ENCODE results near the gene SLC7A4. TPM values are rescaled to one million over a fixed set of nuclear protein-coding genes. Genes with fewer than 3 reads are reported as not detected.
"Not testable (repeated sequence)": the region's sequence is repeated elsewhere in the genome, so short reads cannot be mapped to it uniquely, and the experiment has no call there.

SLC7A4 gene
- total RNA-seq, 1 donor from 2014 or later, result not detected

DNA sequence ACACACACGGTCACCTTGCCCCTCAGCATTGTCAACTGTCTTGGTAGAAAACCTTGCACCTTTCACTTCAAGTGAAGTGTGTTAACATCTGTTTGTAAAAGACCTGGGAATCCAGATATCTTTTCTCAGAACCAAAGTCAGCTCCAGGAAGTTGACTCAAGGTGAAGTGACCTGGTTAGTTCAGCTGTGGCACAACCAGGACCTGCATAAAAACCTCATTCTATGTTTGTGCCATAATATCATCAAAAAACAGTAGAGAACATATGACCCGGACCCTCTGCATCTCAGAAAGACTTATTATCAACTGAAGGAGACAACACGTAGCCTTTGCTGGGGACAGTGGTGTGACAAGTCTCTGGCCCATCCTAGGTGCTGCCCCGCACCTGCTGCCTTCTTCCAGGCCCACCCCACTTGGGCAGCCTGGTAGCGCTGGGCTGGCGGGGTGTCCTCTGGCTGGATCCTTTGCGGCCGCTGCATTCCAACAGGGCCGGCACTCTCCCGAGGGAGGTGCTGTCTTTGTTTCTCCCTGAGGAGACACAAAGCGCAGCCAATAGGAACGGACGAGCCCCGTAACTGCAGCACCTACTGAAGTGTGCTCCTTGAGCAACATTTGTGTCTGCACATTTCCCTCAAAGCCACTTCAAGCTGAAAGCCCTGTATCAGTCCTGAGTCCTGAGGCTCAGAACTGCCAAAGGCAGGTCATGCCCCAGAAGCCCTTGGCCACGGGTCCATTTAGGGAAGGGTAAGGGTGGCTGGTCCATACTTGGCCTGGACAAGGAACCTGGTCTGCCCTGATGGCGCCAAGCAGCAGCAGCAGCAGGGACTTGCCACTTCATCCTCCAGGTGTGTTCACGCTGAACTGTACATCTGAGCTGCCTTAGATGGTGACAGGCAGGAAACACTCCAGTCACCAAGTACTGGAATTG is 38.6 kb upstream of the SLC7A4 start:
- Mint-ChIP-seq H3K27me3 (ENCODE audit: insufficient read depth) (peaks cover 2% of the 10 kb centered on the region), H3K9me3 (no peaks in the 10 kb centered on the region), H3K4me3 (no peak overlapping the region), H3K36me3 (ENCODE audit: low read depth) (no peaks in the 10 kb centered on the region), H3K4me1 (ENCODE audit: low read depth) (no peaks in the 10 kb centered on the region), H3K27ac (no peak overlapping the region)
- no peak for DNase-seq (ENCODE audit: low spot score)
- intact Hi-C loops (cut with micrococcal nuclease), result no loop called here

DNA sequence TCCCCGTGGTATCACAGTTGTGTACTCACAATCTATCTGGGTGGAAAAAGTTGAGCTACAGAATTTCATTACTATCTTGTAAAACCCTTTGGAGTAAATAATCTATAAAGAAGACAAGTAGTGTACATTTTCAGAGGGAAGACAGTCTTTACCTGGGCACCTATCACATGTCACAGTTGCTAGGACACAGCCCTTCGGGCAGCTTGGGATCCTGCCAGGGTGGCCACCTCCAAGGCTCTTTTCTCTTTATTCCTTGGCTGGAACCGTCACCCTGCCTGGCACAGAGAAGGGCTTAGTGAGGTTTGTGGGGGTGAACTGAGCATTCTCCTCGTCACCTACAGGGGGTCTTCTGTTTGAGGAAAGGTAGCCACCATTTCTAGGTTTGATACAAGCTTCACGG is 37.0 kb upstream of the SLC7A4 start:
- H3K27ac Mint-ChIP-seq, result no peak overlapping the region
- no peaks in the 10 kb centered on the region for H3K36me3 Mint-ChIP-seq (ENCODE audit: low read depth)
- H3K4me3 Mint-ChIP-seq, result no peak overlapping the region
- intact Hi-C loops (cut with micrococcal nuclease), result no loop called here
- DNase-seq (ENCODE audit: low spot score), result no peak
- H3K9me3 Mint-ChIP-seq, result no peaks in the 10 kb centered on the region
- H3K27me3 Mint-ChIP-seq (ENCODE audit: insufficient read depth), result peaks cover 3% of the 10 kb centered on the region
- no peaks in the 10 kb centered on the region for H3K4me1 Mint-ChIP-seq (ENCODE audit: low read depth)

DNA sequence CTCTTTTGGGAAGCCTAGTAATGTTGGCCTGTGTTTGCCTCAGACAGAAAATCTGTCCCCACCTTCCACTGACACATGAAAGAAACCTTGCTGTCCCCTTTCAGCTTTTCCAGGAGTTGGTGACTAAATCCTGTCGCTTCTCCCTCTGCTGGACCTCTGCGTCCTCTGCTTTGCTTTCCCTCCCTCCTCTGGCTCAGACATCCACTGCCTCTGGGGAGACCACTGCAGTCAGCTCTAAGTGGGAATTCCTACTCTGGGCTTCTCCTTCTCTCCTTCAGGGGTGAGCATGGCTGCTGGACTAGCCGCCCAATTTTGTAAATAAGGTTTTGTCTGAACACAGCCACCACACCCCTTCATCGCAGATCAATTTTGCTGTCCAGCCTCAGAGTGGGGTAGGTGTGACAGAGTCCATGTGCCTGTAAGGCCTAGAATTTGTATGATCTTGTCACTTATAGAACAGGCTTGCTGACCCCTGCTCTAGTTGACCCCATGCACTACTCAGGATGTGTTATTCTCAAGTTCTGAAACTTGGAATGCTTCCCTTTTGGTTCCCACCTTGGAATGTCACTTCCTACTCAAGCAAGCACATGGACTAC is 36.4 kb upstream of the SLC7A4 start:
- no peaks in the 10 kb centered on the region for H3K36me3 Mint-ChIP-seq (ENCODE audit: low read depth)
- H3K4me1 Mint-ChIP-seq (ENCODE audit: low read depth), result no peaks in the 10 kb centered on the region
- no peak overlapping the region for H3K4me3 Mint-ChIP-seq

DNA sequence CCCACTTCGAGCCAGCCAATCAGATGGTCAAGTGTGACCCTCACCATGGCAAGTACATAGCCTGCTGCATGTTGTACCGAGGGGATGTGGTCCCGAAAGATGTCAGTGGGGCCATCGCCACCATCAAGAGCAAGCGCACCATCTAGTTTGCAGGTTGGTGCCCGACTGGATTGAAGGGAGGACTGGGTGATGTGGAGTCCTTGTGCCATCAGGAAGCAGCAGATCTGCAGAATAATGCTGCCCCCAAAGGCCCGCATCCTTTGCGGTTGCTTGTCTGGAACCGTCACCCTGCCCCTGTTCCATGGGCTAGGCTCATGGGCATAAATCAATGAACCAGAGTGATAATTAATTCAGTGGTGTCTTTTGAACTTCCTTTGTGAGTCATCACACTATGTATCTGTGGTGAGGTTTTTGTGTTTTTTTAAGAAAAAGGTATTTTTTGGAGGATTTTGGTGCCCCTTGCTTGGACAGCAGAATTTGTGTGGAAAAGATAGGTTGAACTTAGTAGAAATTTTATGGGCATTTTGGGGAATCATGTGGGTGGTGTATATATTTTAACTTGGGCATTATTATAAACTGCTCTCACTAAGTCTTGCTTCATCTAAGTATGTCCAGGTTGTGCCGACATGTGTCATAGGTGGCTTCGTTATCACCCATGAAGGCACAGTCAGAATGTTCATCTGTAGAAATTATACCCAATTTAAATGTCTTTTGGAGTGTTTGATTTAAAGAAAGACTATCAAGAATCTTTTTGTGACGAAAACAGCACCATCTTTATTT is 35.7 kb upstream of the SLC7A4 start:
- intact Hi-C loops (cut with micrococcal nuclease), result no loop called here
- Mint-ChIP-seq H3K36me3 (ENCODE audit: low read depth) (no peaks in the 10 kb centered on the region), H3K4me3 (no peak overlapping the region), H3K9me3 (no peaks in the 10 kb centered on the region), H3K27me3 (ENCODE audit: insufficient read depth) (peaks cover 3% of the 10 kb centered on the region), H3K27ac (no peak overlapping the region), H3K4me1 (ENCODE audit: low read depth) (no peaks in the 10 kb centered on the region)
- no peak for DNase-seq (ENCODE audit: low spot score)

More for the DNA sequence above, 36.4 kb upstream of the SLC7A4 start:
- intact Hi-C loops (cut with micrococcal nuclease), result no loop called here
- DNase-seq (ENCODE audit: low spot score), result no peak
- H3K27me3 Mint-ChIP-seq (ENCODE audit: insufficient read depth), result peaks cover 3% of the 10 kb centered on the region
- no peak overlapping the region for H3K27ac Mint-ChIP-seq
- no peaks in the 10 kb centered on the region for H3K9me3 Mint-ChIP-seq

DNA sequence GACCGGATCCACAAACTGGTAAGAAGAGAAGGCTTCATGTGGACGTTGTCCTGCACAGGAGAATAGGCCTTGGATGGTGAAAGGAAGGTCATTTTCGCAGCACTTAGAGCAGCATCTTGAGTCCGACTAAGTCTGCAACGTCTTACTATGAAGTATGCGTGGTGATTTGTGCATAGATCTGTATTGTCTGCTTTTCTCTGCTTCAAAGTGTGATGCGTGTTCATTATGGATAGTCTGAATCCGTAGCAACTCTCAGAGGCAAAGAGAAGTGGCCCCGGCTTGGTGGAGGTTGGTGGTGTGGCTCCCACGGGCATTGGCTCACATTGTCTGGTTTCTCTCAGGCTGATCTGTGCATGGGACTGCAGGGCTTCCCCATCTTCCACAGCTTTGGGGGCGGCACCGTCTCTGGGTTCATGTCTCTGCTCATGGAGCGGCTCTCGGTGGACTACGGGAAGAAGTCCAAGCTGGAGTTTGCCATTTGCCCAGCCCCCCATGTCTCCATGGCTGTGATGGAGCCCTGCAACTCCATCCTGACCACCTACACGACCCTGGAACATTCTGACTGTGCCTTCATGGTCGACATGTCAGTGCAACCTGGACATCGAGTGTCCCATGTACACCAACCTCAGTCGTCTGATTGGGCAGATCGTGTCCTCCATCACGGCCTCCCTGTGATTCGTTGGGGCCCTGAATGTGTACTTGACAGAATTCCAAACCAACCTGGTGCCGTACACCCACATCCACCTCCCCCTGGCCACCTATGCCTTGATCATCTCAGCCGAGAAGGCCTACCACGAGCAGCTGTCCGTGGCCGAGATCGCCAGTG is 34.9 kb upstream of the SLC7A4 start:
- Mint-ChIP-seq H3K36me3 (ENCODE audit: low read depth) (no peaks in the 10 kb centered on the region), H3K4me1 (ENCODE audit: low read depth) (no peaks in the 10 kb centered on the region), H3K9me3 (no peaks in the 10 kb centered on the region), H3K4me3 (no peak overlapping the region), H3K27ac (no peak overlapping the region), H3K27me3 (ENCODE audit: insufficient read depth) (peaks cover 3% of the 10 kb centered on the region)
- DNase-seq (ENCODE audit: low spot score), result no peak
- intact Hi-C loops (cut with micrococcal nuclease), result no loop called here

DNA sequence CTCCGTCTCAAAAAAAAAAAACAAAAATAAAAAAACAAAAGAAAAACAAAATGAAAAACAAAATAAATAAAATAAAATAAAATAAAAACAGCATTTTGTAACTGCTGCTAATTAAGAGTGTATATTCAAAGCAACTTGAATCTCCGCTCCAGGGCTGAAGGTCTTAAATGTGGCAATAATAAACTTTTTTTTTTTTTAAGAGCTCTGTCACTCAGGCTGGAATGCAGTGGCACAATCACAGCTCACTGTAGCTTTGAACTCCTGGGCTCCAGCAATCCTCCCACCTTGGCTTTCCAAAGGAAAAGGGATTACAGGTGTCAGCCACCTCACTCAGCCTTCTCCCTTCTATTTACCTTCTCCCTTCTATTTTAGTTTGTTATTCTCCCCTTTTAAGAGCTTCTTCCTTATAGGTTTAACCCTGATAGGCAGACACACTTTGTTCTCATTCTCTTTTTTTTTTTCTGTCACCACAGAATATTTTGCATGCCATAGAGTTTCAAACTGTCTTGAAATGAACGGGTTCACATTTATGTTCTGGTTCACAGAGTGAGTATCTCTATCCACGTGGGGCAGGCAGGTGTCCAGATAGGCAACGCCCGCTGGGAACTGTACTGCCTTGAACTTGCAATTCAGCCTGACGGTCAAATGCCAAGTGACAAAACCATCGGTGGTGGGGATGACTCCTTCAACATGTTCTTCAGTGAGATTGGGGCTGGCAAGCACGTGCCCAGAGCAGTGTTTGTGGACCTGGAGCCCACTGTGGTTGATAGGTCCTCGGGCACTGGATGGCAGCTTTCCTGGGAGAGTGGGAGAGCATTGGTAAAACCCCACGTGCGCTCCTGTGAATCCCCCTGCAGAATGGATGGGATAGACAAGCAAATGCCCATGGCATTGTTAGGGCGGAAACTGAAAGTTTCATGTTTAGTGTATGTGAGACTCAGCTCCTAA is 32.8 kb upstream of the SLC7A4 start:
- Mint-ChIP-seq H3K9me3 (no peaks in the 10 kb centered on the region), H3K36me3 (ENCODE audit: low read depth) (no peaks in the 10 kb centered on the region), H3K27me3 (ENCODE audit: insufficient read depth) (peaks cover 3% of the 10 kb centered on the region), H3K27ac (no peak overlapping the region), H3K4me3 (no peak overlapping the region), H3K4me1 (ENCODE audit: low read depth) (no peaks in the 10 kb centered on the region)
- no peak for DNase-seq (ENCODE audit: low spot score)
- intact Hi-C loops (cut with micrococcal nuclease), result no loop called here

DNA sequence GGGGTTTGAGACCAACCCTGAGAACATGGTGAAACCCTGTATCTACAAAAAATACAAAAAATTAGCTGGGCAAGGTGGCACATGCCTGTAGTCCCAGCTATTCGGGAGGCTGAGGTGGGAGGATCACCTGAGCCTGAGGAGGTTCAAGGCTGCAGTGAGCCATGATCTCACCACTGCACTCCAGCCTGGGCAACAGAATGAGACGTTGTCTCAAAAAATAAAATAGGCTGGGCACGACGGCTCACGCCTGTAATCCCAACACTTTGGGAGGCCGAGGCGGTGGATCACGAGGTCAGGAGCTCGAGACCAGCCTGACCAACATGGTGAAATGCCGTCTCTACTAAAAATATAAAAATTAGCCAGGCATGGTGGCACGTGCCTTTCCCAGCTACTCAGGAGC is 32.1 kb upstream of the SLC7A4 start:
- H3K36me3 Mint-ChIP-seq (ENCODE audit: low read depth); H3K27ac Mint-ChIP-seq; intact Hi-C loops (cut with micrococcal nuclease); H3K27me3 Mint-ChIP-seq (ENCODE audit: insufficient read depth); DNase-seq (ENCODE audit: low spot score); H3K4me1 Mint-ChIP-seq (ENCODE audit: low read depth); H3K9me3 Mint-ChIP-seq; H3K4me3 Mint-ChIP-seq: not testable (repeated sequence)

DNA sequence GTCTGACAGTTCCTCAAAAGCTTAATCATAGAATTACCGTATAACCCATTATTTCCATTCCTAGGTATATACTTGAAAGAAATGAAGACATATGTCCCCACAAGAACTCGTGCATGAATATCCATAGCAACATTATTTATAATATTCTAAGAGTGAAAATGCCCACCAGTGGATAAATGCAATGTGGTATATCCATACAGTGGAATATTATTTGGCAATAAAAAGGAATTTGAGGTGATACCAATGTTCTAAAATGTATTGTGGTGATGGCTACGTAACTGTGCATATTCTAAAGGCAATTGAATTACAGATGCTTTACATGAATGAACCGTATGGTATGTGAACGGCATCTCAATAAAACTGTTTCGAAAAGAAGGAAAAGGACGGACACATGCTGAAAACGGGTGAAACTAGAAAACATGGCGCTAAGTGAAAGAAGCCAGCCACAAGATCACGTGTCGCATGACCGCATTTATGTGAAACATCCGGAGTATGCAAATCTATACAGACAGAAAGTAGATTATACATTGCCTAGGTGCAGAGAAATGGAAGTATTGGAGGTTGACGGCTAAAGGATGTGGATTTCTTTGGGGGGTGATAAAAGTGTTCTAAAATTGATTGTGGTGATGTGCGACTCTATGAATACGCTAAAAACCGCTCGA is 29.4 kb upstream of the SLC7A4 start:
- H3K9me3 Mint-ChIP-seq; H3K36me3 Mint-ChIP-seq (ENCODE audit: low read depth); H3K27me3 Mint-ChIP-seq (ENCODE audit: insufficient read depth); H3K4me3 Mint-ChIP-seq; H3K27ac Mint-ChIP-seq; intact Hi-C loops (cut with micrococcal nuclease); DNase-seq (ENCODE audit: low spot score); H3K4me1 Mint-ChIP-seq (ENCODE audit: low read depth): not testable (repeated sequence)

DNA sequence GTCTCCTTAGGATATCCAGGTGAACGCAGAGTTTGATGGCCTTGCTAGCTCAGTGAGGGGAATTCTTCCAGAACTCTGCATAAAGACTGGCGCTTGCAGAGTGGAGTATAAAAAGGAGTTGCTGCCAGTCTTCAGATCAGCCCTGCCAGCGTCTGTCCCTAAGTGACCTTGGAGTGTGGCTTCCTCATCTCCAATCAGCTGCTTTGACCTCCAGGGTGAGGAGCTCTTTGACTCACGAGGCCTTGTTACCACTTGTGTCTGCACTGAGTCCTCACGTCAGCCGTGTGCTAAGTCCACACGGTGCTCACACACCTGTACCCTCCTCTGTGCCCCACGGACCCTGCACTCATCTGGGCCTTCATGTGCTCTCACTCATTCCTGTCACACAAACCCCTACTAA is 28.0 kb upstream of the SLC7A4 start:
- not testable (repeated sequence) for H3K9me3 Mint-ChIP-seq
- peaks cover 15% of the 10 kb centered on the region for H3K4me1 Mint-ChIP-seq (ENCODE audit: low read depth)

DNA sequence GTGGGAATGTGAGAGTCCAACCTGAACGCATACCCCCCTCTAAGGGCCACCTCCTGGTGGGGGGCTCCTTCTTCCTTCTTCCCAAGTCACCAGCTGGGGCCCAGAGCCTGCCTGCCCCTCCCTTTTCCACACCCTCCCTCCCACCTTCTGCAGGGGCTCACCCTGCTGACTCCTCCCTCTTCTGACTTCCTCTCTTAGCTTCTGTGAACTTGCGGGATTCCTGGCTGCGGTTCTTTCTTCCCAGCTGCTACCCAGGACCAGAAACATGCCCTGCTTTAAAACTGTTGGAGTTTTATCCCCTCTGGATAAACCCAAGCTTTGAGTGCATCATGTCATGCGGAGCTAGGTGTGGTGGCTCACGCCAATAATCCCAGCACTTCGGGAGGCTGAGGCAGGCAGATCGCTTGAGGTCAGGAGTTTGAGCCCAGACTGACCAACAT is 23.5 kb upstream of the SLC7A4 start:
- Mint-ChIP-seq H3K36me3 (ENCODE audit: low read depth) (no peaks in the 10 kb centered on the region), H3K4me1 (ENCODE audit: low read depth) (peaks cover 28% of the 10 kb centered on the region), H3K9me3 (no peaks in the 10 kb centered on the region), H3K27me3 (ENCODE audit: insufficient read depth) (peaks cover 13% of the 10 kb centered on the region), H3K4me3 (no peak overlapping the region), H3K27ac (no peak overlapping the region)
- intact Hi-C loops (cut with micrococcal nuclease), result no loop called here
- no peak for DNase-seq (ENCODE audit: low spot score)

More for the DNA sequence above, 28.0 kb upstream of the SLC7A4 start:
- H3K27ac Mint-ChIP-seq; H3K4me3 Mint-ChIP-seq; intact Hi-C loops (cut with micrococcal nuclease); H3K36me3 Mint-ChIP-seq (ENCODE audit: low read depth); DNase-seq (ENCODE audit: low spot score): not testable (repeated sequence)
- peaks cover 11% of the 10 kb centered on the region for H3K27me3 Mint-ChIP-seq (ENCODE audit: insufficient read depth)

DNA sequence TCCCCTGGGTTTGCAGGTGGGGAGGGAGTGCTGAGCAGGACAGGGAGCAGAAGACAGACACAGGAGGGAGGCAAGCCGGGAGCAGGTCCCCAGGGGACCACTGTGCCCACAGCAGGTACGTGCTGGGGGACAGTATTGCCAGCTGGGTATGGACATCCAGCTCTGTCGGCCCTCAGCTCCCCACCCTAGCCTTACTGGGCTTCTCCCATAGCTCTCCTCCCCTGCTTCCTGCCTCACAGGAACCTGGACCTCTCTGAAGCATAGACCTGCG is 23.1 kb upstream of the SLC7A4 start:
- H3K4me3 Mint-ChIP-seq, result no peak overlapping the region

More for the DNA sequence above, 23.1 kb upstream of the SLC7A4 start:
- Mint-ChIP-seq H3K4me1 (ENCODE audit: low read depth) (peaks cover 28% of the 10 kb centered on the region), H3K27ac (no peak overlapping the region), H3K27me3 (ENCODE audit: insufficient read depth) (peaks cover 13% of the 10 kb centered on the region), H3K36me3 (ENCODE audit: low read depth) (no peaks in the 10 kb centered on the region), H3K9me3 (no peaks in the 10 kb centered on the region)
- no peak for DNase-seq (ENCODE audit: low spot score)
- intact Hi-C loops (cut with micrococcal nuclease), result no loop called here

Data from activated T-helper 1 cell treated with anti-CD3 and anti-CD28 coated beads, Interleukin-12 subunit alpha, Interleukin-12 subunit beta, Interleukin-2, Interleukin-4 antibody, amounts not matched to agents 30 ng/mL and 10 ng/mL and 1 ng/mL, durations not matched to agents 14 hours and 24 hours and 36 hours (primary cell).